Measurements from ENCODE around the gene CAMTA1. TPM values are rescaled to one million over a fixed set of nuclear protein-coding genes. Genes with fewer than 3 reads are reported as not detected.

Gene CAMTA1
- total RNA-seq, 1 donor from 2014 or later: 63.8 TPM

- DNase-seq (ENCODE audit: low spot score): no peak
- H3K27me3 Mint-ChIP-seq (ENCODE audit: low read depth): no peaks in the 10 kb centered on the region
- peaks cover 15% of the 10 kb centered on the region for H3K4me1 Mint-ChIP-seq (ENCODE audit: low read depth)
- peak; percentile 7 for TF ChIP-seq CTCF (IDR thresholded peaks at IDR 0.05)
- H3K36me3 Mint-ChIP-seq (ENCODE audit: low read depth): no peaks in the 10 kb centered on the region
- no peaks in the 10 kb centered on the region for H3K9me3 Mint-ChIP-seq (ENCODE audit: low read depth)
- H3K27ac Mint-ChIP-seq (ENCODE audit: unreplicated experiment): no peak overlapping the region
- no peak overlapping the region for H3K4me3 Mint-ChIP-seq (ENCODE audit: unreplicated experiment)
Observed at GRCh38 chr1:7482772-7483495, 697.7 kb downstream of the CAMTA1 start.

GRCh38 chr1:7483634-7484383 is 698.6 kb downstream of the CAMTA1 start:
- peaks cover 10% of the 10 kb centered on the region for H3K4me1 Mint-ChIP-seq (ENCODE audit: low read depth)
- no peak for TF ChIP-seq CTCF (IDR thresholded peaks at IDR 0.05)
- no peaks in the 10 kb centered on the region for H3K27me3 Mint-ChIP-seq (ENCODE audit: low read depth)
- no peak overlapping the region for H3K27ac Mint-ChIP-seq (ENCODE audit: unreplicated experiment)
- no peaks in the 10 kb centered on the region for H3K36me3 Mint-ChIP-seq (ENCODE audit: low read depth)
- no peak for DNase-seq (ENCODE audit: low spot score)
- H3K4me3 Mint-ChIP-seq (ENCODE audit: unreplicated experiment): no peak overlapping the region
- no peaks in the 10 kb centered on the region for H3K9me3 Mint-ChIP-seq (ENCODE audit: low read depth)

- Mint-ChIP-seq H3K27me3 (ENCODE audit: low read depth) (no peaks in the 10 kb centered on the region), H3K27ac (ENCODE audit: unreplicated experiment) (no peak overlapping the region), H3K4me1 (ENCODE audit: low read depth) (peaks cover 7% of the 10 kb centered on the region), H3K9me3 (ENCODE audit: low read depth) (no peaks in the 10 kb centered on the region), H3K4me3 (ENCODE audit: unreplicated experiment) (no peak overlapping the region), H3K36me3 (ENCODE audit: low read depth) (no peaks in the 10 kb centered on the region)
- DNase-seq (ENCODE audit: low spot score): no peak
- no peak for TF ChIP-seq CTCF (IDR thresholded peaks at IDR 0.05)
Observed at GRCh38 chr1:7485086-7485780, 700.0 kb downstream of the CAMTA1 start.

GRCh38 chr1:7485826-7486225 is 700.6 kb downstream of the CAMTA1 start:
- H3K27me3 Mint-ChIP-seq (ENCODE audit: low read depth): no peaks in the 10 kb centered on the region

More at GRCh38 chr1:7485826-7486225, 700.6 kb downstream of the CAMTA1 start:
- no peak for TF ChIP-seq CTCF (IDR thresholded peaks at IDR 0.05)
- H3K27ac Mint-ChIP-seq (ENCODE audit: unreplicated experiment): no peak overlapping the region
- H3K4me3 Mint-ChIP-seq (ENCODE audit: unreplicated experiment): no peak overlapping the region
- DNase-seq (ENCODE audit: low spot score): no peak
- peaks cover 7% of the 10 kb centered on the region for H3K4me1 Mint-ChIP-seq (ENCODE audit: low read depth)
- no peaks in the 10 kb centered on the region for H3K36me3 Mint-ChIP-seq (ENCODE audit: low read depth)
- H3K9me3 Mint-ChIP-seq (ENCODE audit: low read depth): no peaks in the 10 kb centered on the region
